Measurements from ENCODE around the gene ATXN1.

ATXN1 gene

DNA sequence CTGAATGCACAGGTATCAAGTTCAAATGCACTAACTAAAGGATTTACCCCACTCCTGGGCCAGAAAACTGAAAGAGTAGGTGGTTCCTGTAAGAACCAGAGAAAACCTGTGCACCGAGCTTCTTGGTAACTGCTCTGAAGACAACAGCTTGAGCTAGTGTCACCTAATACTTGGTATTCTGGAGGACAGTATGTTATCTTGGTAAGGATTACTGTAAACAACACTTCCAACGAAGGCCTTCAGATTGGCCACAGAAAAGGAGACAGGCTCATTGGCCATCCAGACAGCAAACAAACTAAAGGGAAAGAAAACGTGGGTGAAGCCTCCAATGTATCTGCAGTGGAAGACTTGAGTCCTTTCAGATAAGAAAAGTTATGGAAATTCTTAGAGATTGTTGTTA, 461.4 kb downstream of the ATXN1 start:
- TF ChIP-seq Cebpa-rat (IDR thresholded peaks at IDR 0.05) = no peak

GRCh38 chr6:16296061-16296670, 465.1 kb downstream of the ATXN1 start:
- 0 out of 2 replicates have a peak, but pooled peaks cover under 1% of the 10 kb centered on the region for H3K4me1 ChIP-seq
- H3K9me3 ChIP-seq = no peaks in the 10 kb centered on the region
- H3K27me3 ChIP-seq = no peaks in the 10 kb centered on the region
- H3K9ac ChIP-seq = no peak overlapping the region
- no peaks in the 10 kb centered on the region for H4K20me1 ChIP-seq
- no peak overlapping the region for H3K4me2 ChIP-seq
- no peak for TF ChIP-seq Cebpa-rat (IDR thresholded peaks at IDR 0.05)
- no peak overlapping the region for H3K27ac ChIP-seq
- no peak overlapping the region for H3K4me3 ChIP-seq
- H3K36me3 ChIP-seq = no peaks in the 10 kb centered on the region

More for the DNA sequence above, 461.4 kb downstream of the ATXN1 start:
- no peaks in the 10 kb centered on the region for H3K27me3 ChIP-seq
- no peak overlapping the region for H3K27ac ChIP-seq
- no peaks in the 10 kb centered on the region for H3K36me3 ChIP-seq
- no peak overlapping the region for H3K4me2 ChIP-seq
- H3K4me1 ChIP-seq = peaks cover 9% of the 10 kb centered on the region
- H4K20me1 ChIP-seq = no peaks in the 10 kb centered on the region
- H3K9ac ChIP-seq = no peak overlapping the region
- no peaks in the 10 kb centered on the region for H3K9me3 ChIP-seq
- H3K4me3 ChIP-seq = no peak overlapping the region

DNA sequence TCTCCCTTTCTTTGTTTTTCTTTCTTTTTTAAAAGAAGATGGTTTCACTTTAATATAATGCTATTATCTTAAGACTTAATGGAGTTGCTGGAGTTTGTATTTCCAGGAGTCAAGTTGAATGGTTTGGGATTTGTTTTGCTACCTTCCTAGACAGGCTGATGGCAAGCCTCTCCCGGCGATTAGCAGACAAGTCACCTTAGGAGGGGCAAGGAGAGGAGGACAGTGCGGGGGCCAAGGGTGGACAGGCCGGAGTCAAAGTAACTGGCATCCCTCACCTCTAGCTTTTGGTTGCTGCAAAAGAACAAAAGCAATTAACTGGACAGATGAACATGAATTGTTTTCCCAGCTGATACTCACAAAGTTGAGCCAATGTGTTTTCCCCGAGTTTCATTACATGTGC, 465.8 kb downstream of the ATXN1 start:
- Histone ChIP-seq H3K4me1 (no peaks in the 10 kb centered on the region), H3K9ac (no peak overlapping the region), H3K4me2 (no peak overlapping the region), H3K27ac (no peak overlapping the region), H3K4me3 (no peak overlapping the region), H3K36me3 (no peaks in the 10 kb centered on the region), H3K27me3 (no peaks in the 10 kb centered on the region), H4K20me1 (no peaks in the 10 kb centered on the region), H3K9me3 (no peaks in the 10 kb centered on the region)
- no peak for TF ChIP-seq Cebpa-rat (IDR thresholded peaks at IDR 0.05)

- H3K9ac ChIP-seq = no peak overlapping the region
- no peaks in the 10 kb centered on the region for H4K20me1 ChIP-seq
- no peak for TF ChIP-seq Cebpa-rat (IDR thresholded peaks at IDR 0.05)
- no peaks in the 10 kb centered on the region for H3K36me3 ChIP-seq
- no peaks in the 10 kb centered on the region for H3K4me1 ChIP-seq
- no peaks in the 10 kb centered on the region for H3K27me3 ChIP-seq
- H3K9me3 ChIP-seq = no peaks in the 10 kb centered on the region
- no peak overlapping the region for H3K27ac ChIP-seq
- H3K4me2 ChIP-seq = no peak overlapping the region
- no peak overlapping the region for H3K4me3 ChIP-seq
Measured at GRCh38 chr6:16295060-16295459, 466.2 kb downstream of the ATXN1 start.

- H3K4me2 ChIP-seq = no peak overlapping the region
- H3K27me3 ChIP-seq = no peaks in the 10 kb centered on the region
- no peaks in the 10 kb centered on the region for H3K4me1 ChIP-seq
- no peak for TF ChIP-seq Cebpa-rat (IDR thresholded peaks at IDR 0.05)
- no peaks in the 10 kb centered on the region for H3K36me3 ChIP-seq
- H3K9ac ChIP-seq = no peak overlapping the region
- no peaks in the 10 kb centered on the region for H3K9me3 ChIP-seq
- H3K27ac ChIP-seq = no peak overlapping the region
- no peaks in the 10 kb centered on the region for H4K20me1 ChIP-seq
- no peak overlapping the region for H3K4me3 ChIP-seq
Measured at GRCh38 chr6:16294371-16294770, 466.9 kb downstream of the ATXN1 start.

DNA sequence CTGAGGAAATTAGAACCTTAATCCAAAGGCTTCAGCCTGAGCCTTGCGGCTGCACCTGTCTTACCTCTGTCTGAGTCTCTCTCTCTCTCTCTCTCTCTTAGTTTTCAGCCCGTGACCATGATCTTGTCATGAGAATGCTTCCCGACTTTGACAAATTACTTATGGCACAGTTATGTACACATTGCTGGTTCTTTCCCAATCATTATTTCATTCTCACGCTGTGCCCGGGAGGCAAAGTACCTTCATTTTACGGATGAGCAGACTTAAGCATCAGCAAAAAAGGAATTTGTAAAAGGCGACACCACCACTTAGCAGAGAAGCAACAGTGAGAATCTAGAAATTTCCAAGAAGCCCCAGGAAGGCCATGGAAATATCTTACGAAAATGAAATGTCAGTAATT, 468.3 kb downstream of the ATXN1 start:
- Histone ChIP-seq H3K9me3 (no peaks in the 10 kb centered on the region), H3K4me3 (no peak overlapping the region), H3K9ac (no peak overlapping the region), H3K27ac (no peak overlapping the region), H4K20me1 (no peaks in the 10 kb centered on the region), H3K4me2 (no peak overlapping the region), H3K36me3 (no peaks in the 10 kb centered on the region), H3K4me1 (no peaks in the 10 kb centered on the region), H3K27me3 (no peaks in the 10 kb centered on the region)
- no peak for TF ChIP-seq Cebpa-rat (IDR thresholded peaks at IDR 0.05)

- Histone ChIP-seq H3K4me2 (no peak overlapping the region), H3K27me3 (no peaks in the 10 kb centered on the region), H4K20me1 (no peaks in the 10 kb centered on the region), H3K27ac (no peak overlapping the region), H3K4me3 (no peak overlapping the region), H3K4me1 (no peaks in the 10 kb centered on the region), H3K36me3 (no peaks in the 10 kb centered on the region), H3K9ac (no peak overlapping the region), H3K9me3 (no peaks in the 10 kb centered on the region)
- TF ChIP-seq Cebpa-rat (IDR thresholded peaks at IDR 0.05) = no peak
Measured at GRCh38 chr6:16292432-16292831, 468.8 kb downstream of the ATXN1 start.

DNA sequence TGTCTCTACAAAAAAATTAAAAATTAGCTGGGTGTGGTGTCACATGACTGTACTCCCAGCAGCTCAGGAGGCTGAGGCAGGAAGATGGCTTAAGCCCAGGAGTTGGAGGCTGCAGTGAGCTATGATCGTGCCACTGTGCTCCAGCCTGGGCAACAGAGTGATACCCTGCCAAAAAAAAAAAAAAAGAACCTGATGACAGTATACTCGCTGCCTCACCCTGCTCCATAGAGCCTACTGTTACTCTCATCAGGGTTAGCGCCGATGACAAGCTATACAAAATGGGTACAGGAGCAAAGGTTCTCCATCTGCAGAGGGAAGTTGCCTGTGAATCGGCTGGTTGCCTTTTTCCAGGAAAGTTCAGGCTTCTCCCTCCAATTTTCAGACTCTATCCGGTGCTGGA, 469.5 kb downstream of the ATXN1 start:
- no peaks in the 10 kb centered on the region for H3K27me3 ChIP-seq
- H3K36me3 ChIP-seq = no peaks in the 10 kb centered on the region
- H3K4me3 ChIP-seq = no peak overlapping the region
- no peaks in the 10 kb centered on the region for H4K20me1 ChIP-seq
- H3K4me1 ChIP-seq = no peaks in the 10 kb centered on the region
- no peak overlapping the region for H3K9ac ChIP-seq
- H3K4me2 ChIP-seq = no peak overlapping the region
- no peak for TF ChIP-seq Cebpa-rat (IDR thresholded peaks at IDR 0.05)
- no peak overlapping the region for H3K27ac ChIP-seq
- no peaks in the 10 kb centered on the region for H3K9me3 ChIP-seq

GRCh38 chr6:16288163-16288562, 473.1 kb downstream of the ATXN1 start:
- Histone ChIP-seq H3K4me2 (no peak overlapping the region), H3K27me3 (no peaks in the 10 kb centered on the region), H3K4me1 (peaks cover 9% of the 10 kb centered on the region; the same call in 1 of the 2 replicates), H3K27ac (no peak overlapping the region), H3K9ac (no peak overlapping the region), H3K36me3 (no peaks in the 10 kb centered on the region), H3K4me3 (no peak overlapping the region), H4K20me1 (no peaks in the 10 kb centered on the region), H3K9me3 (no peaks in the 10 kb centered on the region)
- TF ChIP-seq Cebpa-rat (IDR thresholded peaks at IDR 0.05) = no peak

- no peak for TF ChIP-seq Cebpa-rat (IDR thresholded peaks at IDR 0.05)
- no peak overlapping the region for H3K27ac ChIP-seq
- no peak overlapping the region for H3K4me3 ChIP-seq
- no peaks in the 10 kb centered on the region for H3K9me3 ChIP-seq
- H3K27me3 ChIP-seq = no peaks in the 10 kb centered on the region
- no peaks in the 10 kb centered on the region for H4K20me1 ChIP-seq
- no peak overlapping the region for H3K4me2 ChIP-seq
- no peak overlapping the region for H3K9ac ChIP-seq
- H3K4me1 ChIP-seq = peaks cover 9% of the 10 kb centered on the region; the same call in 1 of the 2 replicates
- no peaks in the 10 kb centered on the region for H3K36me3 ChIP-seq
Measured at GRCh38 chr6:16286151-16286522, 475.1 kb downstream of the ATXN1 start.

Measured in BLaER1 (cell line).